GM12878 (cell line): ENCODE results near the gene EXOC7. TPM values are rescaled to one million over a fixed set of nuclear protein-coding genes. Genes with fewer than 3 reads are reported as not detected.
A peak's percentile ranks its signal among the peaks of the same experiment; 100 is the strongest.

Experiments used
- ATAC-seq: fragments of 200-7000 bp; cut with Tn5 transposase; 3 replicates; pipeline ENCODE4 v1.9.1; 2020; ENCODE audit warnings: mild to moderate bottlenecking, moderate library complexity
- BruUV-seq: library from RNA; stranded (reverse); fragments of 400-500 nt; replicated peaks from 2 replicates; lab custom pipeline; 2021; lab: Mats Ljungman, UMichigan
- CTCF ChIA-PET: fragments of 300-600 bp; sonication (Branson Sonifier 250); formaldehyde crosslinking; extraction: SDS; loops from one replicate; lab custom pipeline; 2021; ENCODE audit warnings: inconsistent platforms; lab: Yijun Ruan, JAX
- POLR2A ChIA-PET: fragments of 350-600 bp; formaldehyde crosslinking; extraction: SDS; loops from one replicate; lab custom pipeline; 2021; ENCODE audit warnings: inconsistent platforms; lab: Charles Lee
- RAD21 ChIA-PET: fragments of 300-600 bp; sonication (Branson Sonifier 250); formaldehyde crosslinking; loops from one replicate; lab custom pipeline; 2023; ENCODE audit warnings: antibody characterized with exemption; ENCODE audit not compliant: unreplicated experiment; lab: Charles Lee
- SMC1A ChIA-PET: fragments of 300-600 bp; sonication (Branson Sonifier 250); formaldehyde crosslinking; loops from one replicate; lab custom pipeline; 2023; ENCODE audit not compliant: unreplicated experiment, uncharacterized antibody; lab: Charles Lee
- DNase-seq: peaks from one replicate; pipeline ENCODE4 v3.0.0-alpha.2; 2011; ENCODE audit warnings: low read depth, low spot score
- FAIRE-seq: peaks from 3 replicates; lab custom pipeline; 2011; peaks lifted over from hg19 to GRCh38; lab: Jason Lieb, UNC
- H2AFZ ChIP-seq: 2 replicates; pipeline ENCODE4 v1.6.0; 2011; ENCODE audit warnings: low read depth, low read length, control low read depth; ENCODE audit not compliant: control insufficient read depth
- H3K27ac ChIP-seq: 2 replicates; pipeline ENCODE4 v1.5.1; 2011; ENCODE audit warnings: control low read depth; ENCODE audit not compliant: control insufficient read depth, insufficient read depth
- H3K27me3 ChIP-seq, 2 experiments: replicated peaks in 1 of 2; 2 replicates each; pipeline versions ENCODE4 v1.6.0 to v1.6.1; 2011; ENCODE audit warnings: low read length in 1 of 2; ENCODE audit not compliant: control insufficient read depth in 2 of 2, insufficient read depth in 2 of 2
- H3K36me3 ChIP-seq, 2 experiments: 2 replicates each; pipeline ENCODE4 v1.5.1; 2011; ENCODE audit warnings: low read length in 1 of 2; ENCODE audit not compliant: control insufficient read depth in 2 of 2, insufficient read depth in 2 of 2
- H3K4me1 ChIP-seq: 2 replicates; pipeline ENCODE4 v1.6.1; 2011; ENCODE audit warnings: mild to moderate bottlenecking, low read length, moderate library complexity, mixed read lengths; ENCODE audit not compliant: control insufficient read depth, insufficient read depth
- H3K4me2 ChIP-seq: 2 replicates; pipeline ENCODE4 v1.6.0; 2011; ENCODE audit warnings: control low read depth; ENCODE audit not compliant: control insufficient read depth, insufficient read depth
- H3K4me3 ChIP-seq: fragments of 200-600 bp; sonication (generic); 2 replicates; pipeline ENCODE4 v1.5.1; 2016
- H3K79me2 ChIP-seq: 2 replicates; pipeline ENCODE4 v1.6.0; 2011; ENCODE audit warnings: low read length; ENCODE audit not compliant: control insufficient read depth, insufficient read depth
- H3K9ac ChIP-seq: 2 replicates; pipeline ENCODE4 v1.8.0; 2011; ENCODE audit warnings: low read length, control low read depth, mixed read lengths; ENCODE audit not compliant: control insufficient read depth, insufficient read depth
- H3K9me3 ChIP-seq: replicated peaks from 3 replicates; pipeline ENCODE4 v1.5.1; 2011; ENCODE audit warnings: mild to moderate bottlenecking, low read length; ENCODE audit not compliant: control insufficient read depth, insufficient read depth
- H4K20me1 ChIP-seq: 2 replicates; pipeline ENCODE4 v1.6.0; 2011; ENCODE audit not compliant: control insufficient read depth, insufficient read depth
- EZH2 ChIP-seq: IDR thresholded peaks from 2 replicates; pipeline ENCODE4 v1.6.1; 2012; ENCODE audit warnings: low read depth, mild to moderate bottlenecking, control low read depth, inconsistent platforms, low read length, borderline replicate concordance; ENCODE audit not compliant: control insufficient read depth
- NFXL1 ChIP-seq: fragments of 450-650 bp; IDR thresholded peaks from 2 replicates; pipeline ENCODE4 v1.6.1; 2017; ENCODE audit warnings: antibody characterized with exemption, mild to moderate bottlenecking, borderline replicate concordance
- USF1 ChIP-seq: IDR thresholded peaks from 2 replicates; pipeline ENCODE4 v1.6.1; 2011; ENCODE audit warnings: borderline replicate concordance, low read depth, mild to moderate bottlenecking, moderate library complexity, mixed read lengths, low read length; ENCODE audit not compliant: insufficient read depth; ENCODE audit errors: extremely low read length
- WGBS: methylation state at CpG from one replicate; pipeline ENCODE4 v1.1.6; 2016; ENCODE audit warnings: low lambda C conversion rate; ENCODE audit not compliant: insufficient replicate concordance, insufficient coverage; ENCODE audit errors: missing lambda C conversion rate; 5-methylcytosine and 5-hydroxymethylcytosine counted together
- in situ Hi-C: fragments of 300-500 bp; cut with MboI; formaldehyde crosslinking; loops from 9 replicates; pipeline ENCODE4 v1.14.3; 2018; ENCODE audit warnings: mixed read lengths
- intact Hi-C: fragments of 100-400 bp; cut with micrococcal nuclease; formaldehyde crosslinking; loops from one replicate; pipeline ENCODE4 v1.14.2; 2022; ENCODE audit not compliant: unreplicated experiment
- polyA plus RNA-seq, 11 experiments: library from polyadenylated mRNA; depleted of rRNA in 4 of 11; unstranded in 6 of 11; stranded (reverse) in 5 of 11; fragments of >200 nt; fragmentation: Nextera tagmentation in 4 of 11; fragmentation: Illumina TruSeq in 1 of 11; extraction: Ambion mirVana in 4 of 11; extraction: Trizol in 1 of 11; gene quantifications; 1 replicate in 1 of 11; 2 replicates in 10 of 11; pipeline versions ENCODE4 v1.2.1 to v1.2.3, GENCODE V29; 2011 to 2016; ENCODE audit warnings: inconsistent platforms in 2 of 11, missing spikeins in 2 of 11, low read depth in 1 of 11
- total RNA-seq, 4 experiments: library from RNA; depleted of rRNA in 3 of 4; stranded (reverse); fragments of >200 nt in 3 of 4; fragmentation: Illumina TruSeq in 1 of 4; extraction: Trizol in 1 of 4; gene quantifications; 2 replicates each; pipeline versions ENCODE4 v1.2.1 to v1.2.3, GENCODE V29; 2013 to 2021

Gene EXOC7
- total and polyA plus RNA-seq, 10 of the 15 experiments (the other 5 are each of a cell fraction or from before 2014, with no cell fraction given): 18.8 to 71.3 (median 48.2) TPM

- Histone ChIP-seq H3K27ac (no peak overlapping the region), H3K36me3 (no peaks in the 10 kb centered on the region), H2AFZ (no peak overlapping the region), H4K20me1 (no peaks in the 10 kb centered on the region), H3K4me1 (peaks cover 23% of the 10 kb centered on the region), H3K4me2 (peak overlapping the region; percentile 75), H3K27me3 (peaks cover 5 to 11% of the 10 kb centered on the region in 2 experiments), H3K9ac (no peak overlapping the region), H3K4me3 (peak overlapping the region; percentile 12; the same call in 1 of the 2 replicates), H3K79me2 (no peaks in the 10 kb centered on the region), H3K9me3 (no peaks in the 10 kb centered on the region)
- ChIA-PET POLR2A (no interaction called here), CTCF (interaction anchor here (0.6 to 1.1 kb wide), 5 partner anchors 14 to 80 kb away, joined by 3 to 4 read pairs (median 3); no protein-coding TSS in a partner anchor), SMC1A (interaction anchor here (0.8 to 2.2 kb wide), 2 partner anchors 37 to 139 kb away, joined by 3 to 6 read pairs; no protein-coding TSS in a partner anchor), RAD21 (interaction anchor here (0.8 to 0.9 kb wide), 2 partner anchors 128 to 139 kb away, joined by 3 read pairs; no protein-coding TSS in a partner anchor)
- in situ Hi-C loops (no loop called here), intact Hi-C loops (no loop called here)
- no peak for DNase-seq
- no TSS peak for BruUV-seq
- ATAC-seq: peak; percentile 21; the same call in 2 of the 3 replicates
- no peak for FAIRE-seq
- WGBS: 7% methylated on average over 16 of the region's 24 CpGs
- TF ChIP-seq NFXL1 (no peak), USF1 (no peak), EZH2 (0 out of 2 replicates have a peak, but pooled peaks have one; percentile 64)
Observed at GRCh38 chr17:76140661-76141211, 37.1 kb upstream of the EXOC7 start.
